Measurements from ENCODE around the gene ROBO1.
"Not testable (repeated sequence)": the region's sequence is repeated elsewhere in the genome, so short reads cannot be mapped to it uniquely, and the experiment has no call there.

The ROBO1 gene

DNA sequence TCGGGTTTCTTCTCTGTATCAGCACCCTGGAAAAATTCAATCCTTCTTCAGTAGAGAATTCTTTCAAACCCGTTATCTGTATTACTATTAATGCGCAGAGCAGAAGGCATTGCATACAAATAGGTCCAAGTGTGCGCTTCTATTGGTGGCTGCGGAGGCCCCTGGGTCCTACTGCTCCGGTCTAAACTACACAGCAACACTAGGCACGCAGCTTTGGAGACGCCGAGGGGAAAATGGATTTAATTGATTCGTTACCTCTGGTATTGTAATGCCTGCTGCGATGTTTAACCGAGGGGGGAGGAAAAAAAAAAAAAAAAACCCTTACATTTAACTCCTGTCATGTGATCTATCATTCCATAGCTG, at the start of gene ROBO1:
Gene ROBO1, minus strand, starts transcription at position 94 of the 363 bp plus-strand sequence.
- in situ Hi-C loops (cut with MboI; ENCODE audit: low sequenced_read_pairs): no loop called here

DNA sequence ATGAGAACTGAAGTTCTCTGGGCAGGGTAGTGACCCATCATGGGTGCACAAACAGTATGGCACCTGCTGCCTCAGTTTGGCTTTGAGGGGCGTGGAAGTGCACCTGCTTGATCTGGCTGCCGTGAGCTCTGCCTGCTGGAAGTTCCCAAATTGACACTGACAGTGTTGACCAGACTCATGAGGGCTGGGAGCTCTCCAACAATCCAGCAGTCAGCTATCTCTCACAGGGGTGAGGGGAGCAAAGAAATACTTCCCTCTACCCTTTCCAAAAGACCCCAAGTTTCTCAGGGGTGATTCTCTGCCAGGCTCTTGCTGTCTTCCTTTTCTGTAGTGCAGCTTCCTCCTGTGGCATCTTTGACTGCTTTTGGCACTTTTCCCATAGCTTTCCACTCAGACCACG, 49.4 kb upstream of the ROBO1 start:
- in situ Hi-C loops (cut with MboI; ENCODE audit: low sequenced_read_pairs): no loop called here

- in situ Hi-C loops (cut with MboI; ENCODE audit: low sequenced_read_pairs): no loop called here
Observed at GRCh38 chr3:79815478-79815877, 47.7 kb upstream of the ROBO1 start.

- in situ Hi-C loops (cut with MboI; ENCODE audit: low sequenced_read_pairs): no loop called here
Observed at GRCh38 chr3:79810581-79810980, 42.8 kb upstream of the ROBO1 start.

DNA sequence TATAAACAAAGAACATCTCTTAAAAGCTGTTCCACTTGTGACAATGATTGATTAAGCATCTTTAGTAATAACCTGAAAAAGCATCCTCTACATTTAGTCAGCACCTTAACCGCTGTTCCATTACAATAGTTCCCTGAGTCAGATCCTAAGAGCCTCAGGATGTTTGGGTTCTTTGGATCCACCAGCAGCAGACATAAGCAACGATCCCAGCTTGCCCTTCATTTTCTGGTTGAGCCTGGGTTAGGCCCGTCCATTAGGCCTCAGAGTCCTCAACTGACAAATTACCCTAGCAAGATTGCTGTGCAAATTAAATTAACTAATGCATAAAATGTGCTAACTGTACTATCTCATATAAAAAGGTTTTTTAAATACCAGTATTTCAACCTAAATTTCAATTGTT, 42.3 kb upstream of the ROBO1 start:
- in situ Hi-C loops (cut with MboI; ENCODE audit: low sequenced_read_pairs): no loop called here

- in situ Hi-C loops (cut with MboI; ENCODE audit: low sequenced_read_pairs): no loop called here
Observed at GRCh38 chr3:79809106-79809505, 41.3 kb upstream of the ROBO1 start.

DNA sequence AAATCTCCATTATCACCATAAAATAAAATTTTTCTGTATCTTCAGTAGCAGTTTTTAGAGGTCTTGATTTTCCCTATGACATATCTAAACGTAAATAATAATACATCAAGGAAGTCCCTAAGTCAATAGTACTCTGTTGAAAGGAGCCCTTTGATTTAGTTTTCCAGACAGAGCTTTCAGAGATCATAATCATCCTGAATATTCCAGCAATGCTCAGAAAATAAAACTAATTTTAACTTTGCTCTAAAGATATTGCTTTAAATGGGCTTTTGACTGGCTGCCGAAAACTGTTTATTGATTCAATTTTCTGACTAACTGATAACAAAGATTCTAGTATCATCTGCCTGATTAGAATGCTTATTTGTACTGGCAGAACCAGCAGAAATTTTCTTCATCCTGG, 40.7 kb upstream of the ROBO1 start:
- in situ Hi-C loops (cut with MboI; ENCODE audit: low sequenced_read_pairs): no loop called here

- in situ Hi-C loops (cut with MboI; ENCODE audit: low sequenced_read_pairs): not testable (repeated sequence)
Observed at GRCh38 chr3:79790177-79790576, 22.4 kb upstream of the ROBO1 start.

- in situ Hi-C loops (cut with MboI; ENCODE audit: low sequenced_read_pairs): no loop called here
Observed at GRCh38 chr3:79773291-79773690, 5.5 kb upstream of the ROBO1 start.

DNA sequence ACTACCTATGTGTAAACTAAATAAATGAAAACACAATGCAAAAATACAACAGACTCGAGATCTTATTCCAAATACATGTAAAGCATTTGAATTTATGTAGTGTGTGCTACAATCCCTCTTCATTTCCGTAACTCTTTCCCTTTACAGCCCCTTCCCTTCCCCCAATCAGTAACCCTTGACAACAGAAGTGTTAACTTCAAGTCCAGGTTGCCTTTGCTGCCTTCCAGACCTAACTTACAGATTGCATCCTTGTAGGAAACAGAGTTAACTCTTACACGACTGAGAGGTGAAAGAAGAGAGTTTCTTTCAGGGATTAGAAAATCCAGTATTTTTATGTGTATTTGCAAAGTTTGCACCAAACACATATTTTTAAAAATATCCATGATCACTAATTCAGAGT, 1.4 kb upstream of the ROBO1 start:
- in situ Hi-C loops (cut with MboI; ENCODE audit: low sequenced_read_pairs): no loop called here

- in situ Hi-C loops (cut with MboI; ENCODE audit: low sequenced_read_pairs): no loop called here
Observed at GRCh38 chr3:79767194-79767904, 449 bp downstream of the ROBO1 start.

DNA sequence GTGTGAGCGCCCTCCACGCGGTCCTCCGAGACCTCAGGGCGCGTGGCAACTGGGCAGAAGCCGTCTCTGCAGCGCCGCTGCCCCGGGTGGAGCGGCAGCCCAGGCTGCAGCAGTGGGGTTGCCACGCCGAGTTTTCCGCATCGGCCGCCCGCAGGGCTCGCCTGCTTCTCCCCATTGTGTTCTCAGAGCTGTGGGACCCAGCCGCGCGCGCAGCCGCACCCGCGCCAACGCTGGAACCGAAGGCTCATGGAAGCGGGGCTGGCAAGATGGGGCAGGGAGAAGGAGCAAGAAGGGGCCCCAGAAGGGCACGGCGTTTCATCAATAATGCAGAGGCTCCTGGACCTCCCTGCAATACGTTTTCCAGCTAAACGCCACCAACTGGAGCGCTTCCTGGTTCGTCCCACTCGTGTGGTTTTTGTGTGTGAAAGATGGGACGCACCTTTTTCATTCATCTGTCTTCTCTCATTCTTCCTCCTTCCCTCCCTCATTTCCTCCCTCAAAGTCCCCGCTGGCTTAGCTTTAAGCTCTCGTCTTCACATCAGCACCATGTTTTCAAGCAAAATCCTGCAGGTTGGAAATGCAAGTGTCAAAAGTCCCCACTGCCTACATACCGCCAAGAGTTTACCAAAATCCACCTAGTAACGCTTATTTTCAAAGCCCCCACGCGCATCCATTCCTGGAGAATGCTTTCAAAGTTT, 1.2 kb downstream of the ROBO1 start:
- in situ Hi-C loops (cut with MboI; ENCODE audit: low sequenced_read_pairs): no loop called here

- in situ Hi-C loops (cut with MboI; ENCODE audit: low sequenced_read_pairs): no loop called here
Observed at GRCh38 chr3:79765911-79766310, 1.9 kb downstream of the ROBO1 start.

GRCh38 chr3:79761441-79761840, 6.4 kb downstream of the ROBO1 start:
- in situ Hi-C loops (cut with MboI; ENCODE audit: low sequenced_read_pairs): no loop called here

- in situ Hi-C loops (cut with MboI; ENCODE audit: low sequenced_read_pairs): no loop called here
Observed at GRCh38 chr3:79751703-79752102, 16.1 kb downstream of the ROBO1 start.

DNA sequence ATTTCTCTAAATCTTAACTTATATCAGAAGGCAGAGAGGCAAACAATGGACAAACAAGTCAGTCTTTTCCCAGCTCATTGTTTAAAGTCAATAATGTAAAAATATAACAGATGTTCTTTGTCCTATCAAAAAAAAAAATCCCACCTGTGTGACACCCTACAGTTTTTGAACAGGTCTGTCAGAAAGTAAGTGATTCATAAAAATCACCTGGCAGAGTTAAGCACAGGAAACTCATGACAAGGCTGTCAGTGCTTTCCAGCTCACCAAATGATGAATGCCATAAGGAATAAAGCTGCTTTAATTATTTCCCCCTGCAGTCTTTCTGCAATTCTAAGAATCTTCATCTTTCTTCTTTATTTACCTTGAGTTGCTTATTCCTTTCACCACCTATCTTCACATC, 30.3 kb downstream of the ROBO1 start:
- in situ Hi-C loops (cut with MboI; ENCODE audit: low sequenced_read_pairs): no loop called here

GRCh38 chr3:79729096-79729495, 38.7 kb downstream of the ROBO1 start:
- in situ Hi-C loops (cut with MboI; ENCODE audit: low sequenced_read_pairs): no loop called here

GRCh38 chr3:79726786-79727185, 41.0 kb downstream of the ROBO1 start:
- in situ Hi-C loops (cut with MboI; ENCODE audit: low sequenced_read_pairs): no loop called here

- in situ Hi-C loops (cut with MboI; ENCODE audit: low sequenced_read_pairs): no loop called here
Observed at GRCh38 chr3:79724206-79724605, 43.6 kb downstream of the ROBO1 start.

- in situ Hi-C loops (cut with MboI; ENCODE audit: low sequenced_read_pairs): no loop called here
Observed at GRCh38 chr3:79690072-79690471, 77.7 kb downstream of the ROBO1 start.

GRCh38 chr3:79685108-79685507, 82.7 kb downstream of the ROBO1 start:
- in situ Hi-C loops (cut with MboI; ENCODE audit: low sequenced_read_pairs): no loop called here

DNA sequence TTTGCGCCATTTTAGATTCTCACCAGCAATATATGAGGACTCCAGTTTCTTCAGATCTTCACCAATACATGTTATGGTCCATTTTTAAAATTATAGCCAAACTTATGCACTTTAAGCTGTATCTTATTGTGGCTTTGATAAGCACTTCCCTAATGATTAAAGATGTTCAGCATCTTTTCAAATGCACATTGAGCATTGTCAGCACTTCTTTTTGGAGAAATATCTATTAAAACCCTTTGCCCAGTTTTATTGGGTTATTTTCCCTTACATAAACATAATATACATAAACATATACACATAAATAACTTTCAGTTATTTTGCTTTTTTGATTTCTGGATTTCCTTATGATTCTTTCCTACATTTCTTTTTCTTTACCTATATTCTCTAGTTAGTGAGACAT, 83.8 kb downstream of the ROBO1 start:
- in situ Hi-C loops (cut with MboI; ENCODE audit: low sequenced_read_pairs): no loop called here

DNA sequence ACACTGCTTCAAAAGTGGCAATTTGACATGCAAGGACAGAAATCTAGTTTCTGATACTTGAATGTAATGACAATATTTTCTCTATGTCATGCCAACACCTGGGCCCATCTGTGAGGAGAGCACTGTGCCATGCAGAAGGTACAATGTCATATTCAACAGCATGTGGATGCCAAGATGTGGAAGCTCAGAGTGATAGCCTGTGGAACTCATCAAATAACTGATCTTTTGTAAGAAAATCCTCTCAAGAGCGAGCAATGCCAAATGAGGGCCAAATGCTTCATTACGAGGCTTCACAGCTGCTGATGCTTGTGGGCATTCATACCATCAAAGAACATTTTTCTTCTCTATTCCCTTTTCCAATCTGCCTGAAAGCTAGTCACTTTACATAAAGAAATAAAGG, 95.1 kb downstream of the ROBO1 start:
- in situ Hi-C loops (cut with MboI; ENCODE audit: low sequenced_read_pairs): no loop called here
